Spleen (tissue), 7 donors: ENCODE measurements around the gene ASAP2.

ENCODE experiments used
- POLR2A ChIP-seq, 3 donors: fragments of 450-650 bp; IDR thresholded peaks; one replicate each; pipeline ENCODE4 v1.5.1; 2017; ENCODE audit warnings: antibody characterized with exemption in 3 of 3, mild to moderate bottlenecking in 1 of 3
- POLR2AphosphoS5 ChIP-seq, 3 donors: sonication (generic); formaldehyde crosslinking; IDR thresholded peaks; one replicate each; pipeline ENCODE4 v1.5.1; 2017; ENCODE audit warnings: antibody characterized with exemption in 3 of 3
- TF ChIP-seq, protein P1 (sequence below), 11 experiments: fragments of 200-600 bp in 7 of 11; fragments of 450-650 bp in 4 of 11; sonication (generic) in 4 of 11; IDR thresholded peaks in 8 of 11; conservative IDR thresholded peaks in 3 of 11; 1 replicate in 7 of 11; 2 replicates in 4 of 11; pipeline versions ENCODE4 v1.4.0 to v1.8.0; 2016 to 2021; ENCODE audit warnings: antibody characterized with exemption in 11 of 11, inconsistent platforms in 4 of 11, mild to moderate bottlenecking in 1 of 11
- donor health status: DM: no; HTN: no; CAD: no; lungs with moderate emphysema.
- donor health status: DM: no; HTN: no; CAD: no.
- donor health status: DM: no; HTN: no; CAD: no.

DNA sequence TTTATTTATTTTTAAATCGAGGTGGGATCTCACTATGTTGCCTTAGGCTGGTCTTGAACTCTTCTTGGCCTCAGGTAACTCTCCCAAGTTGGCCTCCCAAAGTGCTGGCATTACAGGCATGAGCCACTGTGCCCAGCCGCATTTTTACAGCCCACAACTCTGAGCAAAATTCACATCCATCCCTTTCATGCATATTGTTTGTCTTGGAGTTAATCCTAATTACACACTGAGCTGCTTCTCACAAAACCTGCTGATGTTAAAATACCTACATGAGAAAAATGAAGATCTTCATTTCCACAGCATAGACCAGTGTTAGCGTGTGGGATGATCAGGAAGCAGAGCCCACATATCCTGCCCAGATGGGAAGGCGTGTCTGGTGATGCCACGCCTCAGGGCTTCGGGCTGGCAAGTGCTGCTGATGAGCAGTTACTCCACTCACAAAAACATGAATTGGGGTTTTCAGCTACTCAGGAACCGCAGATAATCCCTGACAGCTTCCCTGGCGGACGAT, 202.1 kb downstream of the ASAP2 start:
- TF ChIP-seq, protein P1, sequence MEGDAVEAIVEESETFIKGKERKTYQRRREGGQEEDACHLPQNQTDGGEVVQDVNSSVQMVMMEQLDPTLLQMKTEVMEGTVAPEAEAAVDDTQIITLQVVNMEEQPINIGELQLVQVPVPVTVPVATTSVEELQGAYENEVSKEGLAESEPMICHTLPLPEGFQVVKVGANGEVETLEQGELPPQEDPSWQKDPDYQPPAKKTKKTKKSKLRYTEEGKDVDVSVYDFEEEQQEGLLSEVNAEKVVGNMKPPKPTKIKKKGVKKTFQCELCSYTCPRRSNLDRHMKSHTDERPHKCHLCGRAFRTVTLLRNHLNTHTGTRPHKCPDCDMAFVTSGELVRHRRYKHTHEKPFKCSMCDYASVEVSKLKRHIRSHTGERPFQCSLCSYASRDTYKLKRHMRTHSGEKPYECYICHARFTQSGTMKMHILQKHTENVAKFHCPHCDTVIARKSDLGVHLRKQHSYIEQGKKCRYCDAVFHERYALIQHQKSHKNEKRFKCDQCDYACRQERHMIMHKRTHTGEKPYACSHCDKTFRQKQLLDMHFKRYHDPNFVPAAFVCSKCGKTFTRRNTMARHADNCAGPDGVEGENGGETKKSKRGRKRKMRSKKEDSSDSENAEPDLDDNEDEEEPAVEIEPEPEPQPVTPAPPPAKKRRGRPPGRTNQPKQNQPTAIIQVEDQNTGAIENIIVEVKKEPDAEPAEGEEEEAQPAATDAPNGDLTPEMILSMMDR (IDR thresholded peaks at IDR 0.05 in 8 of 11, conservative IDR thresholded peaks at IDR 0.05 in 3 of 11) = no peak
- no peak for TF ChIP-seq POLR2AphosphoS5 (IDR thresholded peaks at IDR 0.05)
- no peak for TF ChIP-seq POLR2A (IDR thresholded peaks at IDR 0.05)
